SK-N-SH treated with all-trans-retinoic acid at 6 μM for 48 hours (cell line): ENCODE results near the gene TLL1.

Experiments used
- ATAC-seq: fragments of 200-7000 bp; cut with Tn5 transposase; 3 replicates; pipeline ENCODE4 v1.9.1; 2020; ENCODE audit warnings: mild to moderate bottlenecking, moderate library complexity
- ARNTL ChIP-seq: fragments of 450-650 bp; formaldehyde crosslinking; IDR thresholded peaks from 2 replicates; pipeline ENCODE4 v1.5.0; 2020; ENCODE audit warnings: low read depth, mild to moderate bottlenecking, moderate library complexity, borderline replicate concordance
- BACH2 ChIP-seq: fragments of 250-450 bp; sonication (Bioruptor Pico); IDR thresholded peaks from 2 replicates; pipeline ENCODE4 v1.9.0; 2021; ENCODE audit warnings: mild to moderate bottlenecking, borderline replicate concordance
- CREB5 ChIP-seq: fragments of 250-450 bp; sonication (Bioruptor Pico); IDR thresholded peaks from 2 replicates; pipeline ENCODE4 v1.5.1; 2020; ENCODE audit warnings: low read depth, mild to moderate bottlenecking, moderate library complexity
- CSDC2 ChIP-seq: fragments of 250-450 bp; sonication (Bioruptor Pico); IDR thresholded peaks from 2 replicates; pipeline ENCODE4 v1.5.0; 2020; ENCODE audit warnings: mild to moderate bottlenecking, moderate library complexity
- CSRNP3 ChIP-seq: fragments of 250-450 bp; sonication (Bioruptor Pico); IDR thresholded peaks from 2 replicates; pipeline ENCODE4 v1.5.1; 2021; ENCODE audit warnings: mild to moderate bottlenecking, moderate library complexity
- ESRRG ChIP-seq: fragments of 250-450 bp; sonication (Bioruptor Pico); IDR thresholded peaks from 2 replicates; pipeline ENCODE4 v1.6.1; 2021; ENCODE audit warnings: mild to moderate bottlenecking
- GLIS3 ChIP-seq: fragments of 250-450 bp; sonication (Bioruptor Pico); IDR thresholded peaks from 2 replicates; pipeline ENCODE4 v1.5.0; 2020; ENCODE audit warnings: mild to moderate bottlenecking, moderate library complexity
- ISL1 ChIP-seq: fragments of 250-450 bp; sonication (Bioruptor Pico); IDR thresholded peaks from 2 replicates; pipeline ENCODE4 v2.1.2; 2022; ENCODE audit warnings: mild to moderate bottlenecking, moderate library complexity
- OSR1 ChIP-seq: fragments of 250-450 bp; sonication (Bioruptor Pico); IDR thresholded peaks from 2 replicates; pipeline ENCODE4 v1.8.0; 2022; ENCODE audit warnings: moderate library complexity, mild to moderate bottlenecking, inconsistent platforms
- POU6F1 ChIP-seq: fragments of 250-450 bp; sonication (Bioruptor Pico); IDR thresholded peaks from 2 replicates; pipeline ENCODE4 v1.8.0; 2021; ENCODE audit warnings: low read depth, mild to moderate bottlenecking, moderate library complexity, borderline replicate concordance
- PPARA ChIP-seq: fragments of 250-450 bp; sonication (Bioruptor Pico); IDR thresholded peaks from 2 replicates; pipeline ENCODE4 v1.5.0; 2020; ENCODE audit warnings: mild to moderate bottlenecking, borderline replicate concordance
- RARB ChIP-seq: fragments of 250-450 bp; sonication (Bioruptor Pico); IDR thresholded peaks from 2 replicates; pipeline ENCODE4 v1.8.0; 2021; ENCODE audit warnings: mild to moderate bottlenecking, moderate library complexity
- SNAI2 ChIP-seq: fragments of 250-450 bp; sonication (Bioruptor Pico); IDR thresholded peaks from 2 replicates; pipeline ENCODE4 v1.5.0; 2020; ENCODE audit warnings: mild to moderate bottlenecking, moderate library complexity
- TCF4 ChIP-seq: fragments of 250-450 bp; sonication (Bioruptor Pico); IDR thresholded peaks from 2 replicates; pipeline ENCODE4 v1.8.0; 2021; ENCODE audit warnings: mild to moderate bottlenecking, moderate library complexity, borderline replicate concordance
- TOX ChIP-seq: fragments of 250-450 bp; sonication (Bioruptor Pico); IDR thresholded peaks from 2 replicates; pipeline ENCODE4 v1.8.0; 2021; ENCODE audit warnings: mild to moderate bottlenecking, moderate library complexity, borderline replicate concordance
- TSHZ2 ChIP-seq: fragments of 250-450 bp; sonication (Bioruptor Pico); IDR thresholded peaks from 2 replicates; pipeline ENCODE4 v1.5.0; 2020; ENCODE audit warnings: mild to moderate bottlenecking, moderate library complexity
- ZC3H10 ChIP-seq: fragments of 250-450 bp; sonication (Bioruptor Pico); IDR thresholded peaks from 2 replicates; pipeline ENCODE4 v1.5.1; 2021; ENCODE audit warnings: mild to moderate bottlenecking, moderate library complexity
- ZFP3 ChIP-seq: fragments of 250-450 bp; sonication (Bioruptor Pico); IDR thresholded peaks from 2 replicates; pipeline ENCODE4 v1.5.0; 2020; ENCODE audit warnings: mild to moderate bottlenecking, moderate library complexity
- ZFP30 ChIP-seq: fragments of 450-650 bp; formaldehyde crosslinking; IDR thresholded peaks from 2 replicates; pipeline ENCODE4 v1.5.0; 2022; ENCODE audit warnings: mild to moderate bottlenecking, moderate library complexity
- ZNF565 ChIP-seq: fragments of 450-650 bp; formaldehyde crosslinking; conservative IDR thresholded peaks from 2 replicates; pipeline ENCODE4 v1.5.0; 2020; ENCODE audit warnings: low read depth, mild to moderate bottlenecking, moderate library complexity
- ZNF70 ChIP-seq: fragments of 450-650 bp; formaldehyde crosslinking; IDR thresholded peaks from 2 replicates; pipeline ENCODE4 v1.5.0; 2020; ENCODE audit warnings: mild to moderate bottlenecking, moderate library complexity
- ZNF8 ChIP-seq: fragments of 450-650 bp; formaldehyde crosslinking; IDR thresholded peaks from 2 replicates; pipeline ENCODE4 v1.5.0; 2020; ENCODE audit warnings: mild to moderate bottlenecking, moderate library complexity

The TLL1 gene

GRCh38 chr4:166066936-166067335, 193.9 kb downstream of the TLL1 start:
- no peak for TF ChIP-seq ZNF565
- TF ChIP-seq ZNF70 (CRISPR knock-in tag): no peak
- no peak for TF ChIP-seq GLIS3 (CRISPR knock-in tag)
- no peak for TF ChIP-seq ARNTL (CRISPR knock-in tag)
- no peak for TF ChIP-seq POU6F1
- TF ChIP-seq OSR1 (CRISPR knock-in tag): no peak
- no peak for TF ChIP-seq TSHZ2 (CRISPR knock-in tag)
- no peak for TF ChIP-seq ZFP30 (CRISPR knock-in tag)
- no peak for TF ChIP-seq CSDC2 (CRISPR knock-in tag)
- no peak for TF ChIP-seq ZC3H10 (CRISPR knock-in tag)
- TF ChIP-seq RARB (CRISPR knock-in tag): no peak
- no peak for ATAC-seq

GRCh38 chr4:166067915-166068314, 194.9 kb downstream of the TLL1 start:
- TF ChIP-seq ARNTL (CRISPR knock-in tag) (no peak), ZNF565 (no peak), ZC3H10 (CRISPR knock-in tag) (peak; percentile 82; the same call in 1 of the 2 replicates), TOX (CRISPR knock-in tag) (peak; percentile 77)
- ATAC-seq: no peak

GRCh38 chr4:166073783-166074182, 200.7 kb downstream of the TLL1 start:
- ATAC-seq: no peak
- TF ChIP-seq CSRNP3: no peak
- TF ChIP-seq RARB (CRISPR knock-in tag): no peak

- ATAC-seq: no peak
- TF ChIP-seq ZNF565: no peak
- no peak for TF ChIP-seq ZFP30 (CRISPR knock-in tag)
- TF ChIP-seq PPARA (CRISPR knock-in tag): no peak
- no peak for TF ChIP-seq TCF4
Measured at GRCh38 chr4:166075599-166075998, 202.6 kb downstream of the TLL1 start.

- TF ChIP-seq CREB5 (CRISPR knock-in tag) (no peak), TCF4 (no peak), OSR1 (CRISPR knock-in tag) (no peak), ZFP30 (CRISPR knock-in tag) (no peak), POU6F1 (no peak), ZNF565 (no peak), CSRNP3 (no peak), ZNF8 (CRISPR knock-in tag) (no peak), ESRRG (no peak), BACH2 (CRISPR knock-in tag) (no peak), ZC3H10 (CRISPR knock-in tag) (no peak), CSDC2 (CRISPR knock-in tag) (no peak), TOX (CRISPR knock-in tag) (no peak), ZFP3 (CRISPR knock-in tag) (no peak), ISL1 (CRISPR knock-in tag) (no peak), ZNF70 (CRISPR knock-in tag) (no peak), GLIS3 (CRISPR knock-in tag) (no peak), SNAI2 (CRISPR knock-in tag) (no peak), RARB (CRISPR knock-in tag) (no peak)
- ATAC-seq: peak; percentile 61
Measured at GRCh38 chr4:166077782-166078181, 204.7 kb downstream of the TLL1 start.
